Activated T-cell treated with anti-CD3 and anti-CD28 coated beads, Interleukin-2, amount 50 U/mL, for 48 hours (primary cell): ENCODE data around the gene DOK1.
A peak's percentile ranks its signal among the peaks of the same experiment; 100 is the strongest.
"Not testable (repeated sequence)": the region's sequence is repeated elsewhere in the genome, so short reads cannot be mapped to it uniquely, and the experiment has no call there.

Source experiments
- DNase-seq, 2 experiments: peaks; one replicate each; pipeline ENCODE4 v3.0.0-alpha.2; 2020

The DOK1 gene

GRCh38 chr2:74548900-74549826 is 5.4 kb upstream of the DOK1 start:
- DNase-seq = peak; percentile 41 to 54

GRCh38 chr2:74550231-74550630 is 4.3 kb upstream of the DOK1 start:
- no peak for DNase-seq

GRCh38 chr2:74551530-74551929 is 3.0 kb upstream of the DOK1 start:
- DNase-seq = no peak

GRCh38 chr2:74551942-74552913 is 2.3 kb upstream of the DOK1 start:
- DNase-seq = no peak

GRCh38 chr2:74552914-74553811 is 1.4 kb upstream of the DOK1 start:
- DNase-seq = no peak

- DNase-seq = peak in 1 of 2 experiments; percentile 67
Measured at GRCh38 chr2:74554820-74555531, 456 bp downstream of the DOK1 start.

GRCh38 chr2:74555610-74556103 is 1.1 kb downstream of the DOK1 start:
- DNase-seq = no peak

GRCh38 chr2:74556159-74556558 is 1.6 kb downstream of the DOK1 start:
- DNase-seq = no peak

- DNase-seq = no peak
Measured at GRCh38 chr2:74556831-74557370, 2.4 kb downstream of the DOK1 start.

- DNase-seq = no peak
Measured at GRCh38 chr2:74558284-74559230, 4.0 kb downstream of the DOK1 start.

- DNase-seq = no peak
Measured at GRCh38 chr2:74559912-74560311, 5.4 kb downstream of the DOK1 start.

- DNase-seq = no peak
Measured at GRCh38 chr2:74560591-74560990, 6.1 kb downstream of the DOK1 start.

GRCh38 chr2:74561022-74561421 is 6.5 kb downstream of the DOK1 start:
- not testable (repeated sequence) for DNase-seq

GRCh38 chr2:74562126-74562775 is 7.7 kb downstream of the DOK1 start:
- no peak for DNase-seq

GRCh38 chr2:74564222-74564621 is 9.7 kb downstream of the DOK1 start:
- no peak for DNase-seq

GRCh38 chr2:74566076-74566753 is 11.7 kb downstream of the DOK1 start:
- peak; percentile 41 to 50 for DNase-seq

- no peak for DNase-seq
Measured at GRCh38 chr2:74566754-74567085, 12.2 kb downstream of the DOK1 start.

GRCh38 chr2:74567881-74568280 is 13.4 kb downstream of the DOK1 start:
- DNase-seq = no peak

GRCh38 chr2:74569686-74570085 is 15.2 kb downstream of the DOK1 start:
- no peak for DNase-seq
